DOHH2 (cell line): ENCODE data around the gene AK8.

Experiments
- H3F3A ChIP-seq: fragments of 200-600 bp; sonication (generic), shearing (Covaris generic); 2 replicates; pipeline ENCODE4 v1.6.0; 2016; ENCODE audit warnings: antibody characterized with exemption, mild to moderate bottlenecking; ENCODE audit not compliant: control insufficient read depth, insufficient read depth
- H3K27ac ChIP-seq: fragments of 200-600 bp; sonication (generic); 2 replicates; pipeline ENCODE4 v1.5.1; 2014; ENCODE audit warnings: low read depth, mild to moderate bottlenecking, low read length, moderate library complexity
- H3K27me3 ChIP-seq: fragments of 200-600 bp; sonication (generic); 2 replicates; pipeline ENCODE4 v1.6.1; 2014; ENCODE audit warnings: mild to moderate bottlenecking, low read length, mixed read lengths; ENCODE audit not compliant: control insufficient read depth
- H3K36me3 ChIP-seq: fragments of 200-600 bp; sonication (generic); 2 replicates; pipeline ENCODE4 v1.6.1; 2014; ENCODE audit warnings: mild to moderate bottlenecking, low read length, moderate library complexity, mixed read lengths; ENCODE audit not compliant: control insufficient read depth
- H3K4me1 ChIP-seq: fragments of 200-600 bp; sonication (generic); 2 replicates; pipeline ENCODE4 v1.6.1; 2014; ENCODE audit warnings: mild to moderate bottlenecking, low read length, mixed read lengths; ENCODE audit not compliant: control insufficient read depth
- H3K4me2 ChIP-seq: fragments of 200-600 bp; sonication (generic); 2 replicates; pipeline ENCODE4 v1.6.0; 2014; ENCODE audit warnings: mild to moderate bottlenecking, low read length, moderate library complexity
- H3K4me3 ChIP-seq: fragments of 200-600 bp; sonication (generic); 2 replicates; pipeline ENCODE4 v1.5.1; 2014; ENCODE audit warnings: mild to moderate bottlenecking, low read length, mixed read lengths
- H3K79me2 ChIP-seq: fragments of 200-600 bp; sonication (generic); 2 replicates; pipeline ENCODE4 v1.6.1; 2014; ENCODE audit warnings: mild to moderate bottlenecking, low read length, mixed read lengths; ENCODE audit not compliant: control insufficient read depth
- H3K9me2 ChIP-seq: fragments of 200-600 bp; sonication (generic); replicated peaks from 2 replicates; pipeline ENCODE4 v1.6.1; 2014; ENCODE audit warnings: mild to moderate bottlenecking, low read length, mixed read lengths; ENCODE audit not compliant: control insufficient read depth
- H3K9me3 ChIP-seq: fragments of 200-600 bp; sonication (generic); 2 replicates; pipeline ENCODE4 v1.6.1; 2014; ENCODE audit warnings: antibody characterized with exemption, low read length, mixed read lengths; ENCODE audit not compliant: control insufficient read depth, insufficient read depth
- H4K20me1 ChIP-seq: fragments of 200-600 bp; sonication (generic); 2 replicates; pipeline ENCODE4 v1.6.0; 2014; ENCODE audit warnings: low read depth, mild to moderate bottlenecking, antibody characterized with exemption, low read length, moderate library complexity; ENCODE audit not compliant: control insufficient read depth, insufficient read depth
- EZH2phosphoT487 ChIP-seq: fragments of 200-600 bp; sonication (generic); IDR thresholded peaks from 2 replicates; pipeline ENCODE4 v1.6.1; 2017; ENCODE audit warnings: borderline replicate concordance, mild to moderate bottlenecking, antibody characterized with exemption, low read length, moderate library complexity, mixed read lengths
- TF ChIP-seq, protein P1 (sequence below): fragments of 200-600 bp; sonication (generic); IDR thresholded peaks from one replicate; pipeline ENCODE4 v1.5.1; 2014; ENCODE audit warnings: antibody characterized with exemption, mild to moderate bottlenecking, low read depth, low read length; ENCODE audit not compliant: poor library complexity, severe bottlenecking

Gene AK8

DNA sequence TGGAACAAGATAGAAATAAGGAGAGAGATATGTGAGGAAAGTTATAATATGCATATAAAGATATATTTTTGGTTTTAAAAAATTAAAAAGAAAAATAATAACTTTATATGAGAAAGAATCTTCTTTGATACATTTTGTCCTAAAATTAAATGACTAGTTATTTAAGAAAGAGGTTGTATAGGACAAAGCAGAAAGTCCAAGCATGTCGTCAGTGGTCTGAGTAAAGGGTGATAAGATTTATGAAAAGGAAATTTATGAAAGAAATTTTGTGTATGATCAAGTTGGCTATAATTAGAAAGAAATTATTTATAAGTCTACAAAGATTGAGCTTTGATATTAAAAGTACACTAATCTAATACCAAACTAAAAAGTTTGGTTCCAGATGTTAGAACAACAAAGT is 175.8 kb downstream of the AK8 start:
- H3K27ac ChIP-seq: no peak overlapping the region
- no peaks in the 10 kb centered on the region for H3K27me3 ChIP-seq
- no peaks in the 10 kb centered on the region for H3K9me2 ChIP-seq
- H3K4me1 ChIP-seq: no peaks in the 10 kb centered on the region
- no peaks in the 10 kb centered on the region for H4K20me1 ChIP-seq
- H3K9me3 ChIP-seq: peaks cover 12% of the 10 kb centered on the region
- H3K36me3 ChIP-seq: no peaks in the 10 kb centered on the region
- no peak overlapping the region for H3K4me3 ChIP-seq
- no peak for TF ChIP-seq EZH2phosphoT487
- TF ChIP-seq, protein P1, sequence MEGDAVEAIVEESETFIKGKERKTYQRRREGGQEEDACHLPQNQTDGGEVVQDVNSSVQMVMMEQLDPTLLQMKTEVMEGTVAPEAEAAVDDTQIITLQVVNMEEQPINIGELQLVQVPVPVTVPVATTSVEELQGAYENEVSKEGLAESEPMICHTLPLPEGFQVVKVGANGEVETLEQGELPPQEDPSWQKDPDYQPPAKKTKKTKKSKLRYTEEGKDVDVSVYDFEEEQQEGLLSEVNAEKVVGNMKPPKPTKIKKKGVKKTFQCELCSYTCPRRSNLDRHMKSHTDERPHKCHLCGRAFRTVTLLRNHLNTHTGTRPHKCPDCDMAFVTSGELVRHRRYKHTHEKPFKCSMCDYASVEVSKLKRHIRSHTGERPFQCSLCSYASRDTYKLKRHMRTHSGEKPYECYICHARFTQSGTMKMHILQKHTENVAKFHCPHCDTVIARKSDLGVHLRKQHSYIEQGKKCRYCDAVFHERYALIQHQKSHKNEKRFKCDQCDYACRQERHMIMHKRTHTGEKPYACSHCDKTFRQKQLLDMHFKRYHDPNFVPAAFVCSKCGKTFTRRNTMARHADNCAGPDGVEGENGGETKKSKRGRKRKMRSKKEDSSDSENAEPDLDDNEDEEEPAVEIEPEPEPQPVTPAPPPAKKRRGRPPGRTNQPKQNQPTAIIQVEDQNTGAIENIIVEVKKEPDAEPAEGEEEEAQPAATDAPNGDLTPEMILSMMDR: no peak
- no peaks in the 10 kb centered on the region for H3K79me2 ChIP-seq
- no peaks in the 10 kb centered on the region for H3F3A ChIP-seq
- no peak overlapping the region for H3K4me2 ChIP-seq

DNA sequence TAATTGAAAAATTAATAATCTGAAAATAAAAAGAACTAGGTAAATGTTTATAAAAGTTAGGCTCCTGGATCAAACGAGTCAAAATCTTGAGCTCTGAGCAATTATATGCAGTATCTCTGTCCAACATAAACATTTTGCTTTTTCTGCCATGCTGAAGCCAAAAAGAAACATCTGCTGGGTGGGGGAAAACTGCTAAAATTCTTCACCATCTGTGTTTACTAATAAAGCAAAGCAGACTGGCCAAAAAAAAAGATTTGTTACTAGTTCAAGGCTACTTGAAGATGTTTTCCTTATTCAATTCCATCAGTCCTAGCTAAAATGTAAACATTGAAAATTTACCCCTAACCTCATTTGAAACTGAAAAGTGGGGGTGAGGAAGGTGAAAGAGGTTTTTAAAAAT is 178.1 kb downstream of the AK8 start:
- no peak overlapping the region for H3K4me3 ChIP-seq

DNA sequence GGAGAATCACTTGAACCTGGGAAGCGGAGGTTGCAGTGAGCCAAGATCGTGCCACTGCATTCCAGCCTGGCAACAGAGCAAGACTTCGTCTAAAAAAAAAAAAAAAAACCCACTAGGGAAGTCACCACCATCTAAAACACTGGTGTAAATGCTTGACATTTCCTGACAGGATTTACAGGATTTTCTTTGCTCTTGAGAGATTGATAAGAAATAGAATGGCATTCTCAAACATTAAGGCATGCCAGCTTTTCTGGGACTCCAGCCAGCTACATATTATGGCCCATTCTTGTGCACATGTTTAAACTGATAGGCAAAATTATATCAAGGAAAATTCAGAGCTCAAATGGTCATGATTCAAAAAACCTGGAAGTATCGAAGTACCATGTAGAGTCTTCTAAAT is 179.1 kb downstream of the AK8 start:
- no peaks in the 10 kb centered on the region for H3K27me3 ChIP-seq
- H3K36me3 ChIP-seq: no peaks in the 10 kb centered on the region
- peaks cover 27% of the 10 kb centered on the region for H3K9me3 ChIP-seq
- no peaks in the 10 kb centered on the region for H3K79me2 ChIP-seq
- no peaks in the 10 kb centered on the region for H3F3A ChIP-seq
- H3K27ac ChIP-seq: no peak overlapping the region
- TF ChIP-seq, protein P1: no peak
- TF ChIP-seq EZH2phosphoT487: no peak
- H3K4me3 ChIP-seq: no peak overlapping the region
- no peaks in the 10 kb centered on the region for H3K4me1 ChIP-seq
- H3K9me2 ChIP-seq: no peaks in the 10 kb centered on the region
- no peaks in the 10 kb centered on the region for H4K20me1 ChIP-seq
- H3K4me2 ChIP-seq: no peak overlapping the region

More for the DNA sequence above, 178.1 kb downstream of the AK8 start:
- TF ChIP-seq, protein P1: no peak
- no peak for TF ChIP-seq EZH2phosphoT487
- Histone ChIP-seq H3K4me1 (no peaks in the 10 kb centered on the region), H4K20me1 (no peaks in the 10 kb centered on the region), H3K36me3 (no peaks in the 10 kb centered on the region), H3K27me3 (no peaks in the 10 kb centered on the region), H3K79me2 (no peaks in the 10 kb centered on the region), H3K4me2 (no peak overlapping the region), H3K27ac (no peak overlapping the region), H3F3A (no peaks in the 10 kb centered on the region), H3K9me2 (no peaks in the 10 kb centered on the region), H3K9me3 (peaks cover 27% of the 10 kb centered on the region)

DNA sequence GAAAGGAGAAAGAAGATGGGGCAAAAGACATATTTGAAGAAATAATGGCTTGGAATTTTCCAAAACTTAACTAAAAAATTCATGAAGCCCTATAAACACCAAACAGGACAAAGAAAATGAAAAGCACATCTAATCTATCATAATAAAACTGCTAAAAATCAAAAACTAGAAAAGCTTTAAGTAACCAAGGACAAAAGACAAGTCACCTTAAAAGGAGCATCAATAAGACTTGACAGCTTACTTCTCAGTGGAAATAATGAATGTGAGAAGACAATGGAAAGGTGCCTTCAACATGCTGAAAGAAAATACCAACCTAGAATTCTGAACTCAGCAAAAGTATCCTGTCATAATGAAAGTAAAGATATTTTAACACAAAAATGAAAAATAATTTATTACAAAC is 180.9 kb downstream of the AK8 start:
- H3K27me3 ChIP-seq: no peaks in the 10 kb centered on the region
- no peaks in the 10 kb centered on the region for H3K79me2 ChIP-seq
- no peaks in the 10 kb centered on the region for H3F3A ChIP-seq
- H3K36me3 ChIP-seq: no peaks in the 10 kb centered on the region
- TF ChIP-seq, protein P1: no peak
- no peak for TF ChIP-seq EZH2phosphoT487
- no peaks in the 10 kb centered on the region for H4K20me1 ChIP-seq
- H3K4me2 ChIP-seq: no peak overlapping the region
- H3K9me3 ChIP-seq: peaks cover 27% of the 10 kb centered on the region
- no peak overlapping the region for H3K27ac ChIP-seq
- H3K4me1 ChIP-seq: no peaks in the 10 kb centered on the region
- no peak overlapping the region for H3K4me3 ChIP-seq
- H3K9me2 ChIP-seq: no peaks in the 10 kb centered on the region
